Vagina (tissue), 2 donors: ENCODE results near the gene DPP6.

Source experiments
- CTCF ChIP-seq, 3 experiments: fragments of 450-650 bp in 2 of 3; fragments of 200-600 bp in 1 of 3; sonication (generic) in 1 of 3; IDR thresholded peaks; one replicate each; pipeline ENCODE4 v1.5.1; 2017 to 2019; ENCODE audit warnings: antibody characterized with exemption in 3 of 3, mild to moderate bottlenecking in 2 of 3, moderate library complexity in 2 of 3
- POLR2A ChIP-seq, 2 donors: fragments of 450-650 bp; IDR thresholded peaks; one replicate each; pipeline ENCODE4 v1.6.1; 2017; ENCODE audit warnings: antibody characterized with exemption in 2 of 2, mild to moderate bottlenecking in 2 of 2, moderate library complexity in 2 of 2
- POLR2AphosphoS5 ChIP-seq, 2 donors: sonication (generic); formaldehyde crosslinking; IDR thresholded peaks; one replicate each; pipeline ENCODE4 v1.9.0; 2017; ENCODE audit warnings: antibody characterized with exemption in 2 of 2, mild to moderate bottlenecking in 2 of 2, low read depth in 1 of 2; ENCODE audit not compliant: insufficient read depth in 1 of 2

DNA sequence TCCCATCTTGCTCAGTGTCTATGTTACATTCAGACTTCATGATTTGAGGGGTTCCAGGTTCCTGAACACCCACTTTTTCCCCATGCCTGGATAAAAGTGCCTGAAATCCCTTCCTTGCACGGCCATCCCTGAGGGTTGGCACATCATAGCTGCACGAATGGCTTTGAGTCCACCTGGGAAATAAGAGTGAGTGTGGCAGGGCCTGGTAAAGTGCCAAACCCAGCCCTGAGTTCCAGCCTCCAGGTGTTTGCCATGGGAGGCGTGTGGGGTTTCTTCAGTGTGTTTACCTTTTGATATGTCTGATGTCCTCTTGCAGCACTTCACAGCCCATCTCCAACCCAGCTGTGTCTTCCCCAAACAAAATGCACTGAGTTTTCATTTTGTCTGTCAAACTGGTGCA, 805.0 kb downstream of the DPP6 start:
- TF ChIP-seq POLR2AphosphoS5 (IDR thresholded peaks at IDR 0.05; ENCODE audit: insufficient read depth in 1 of 2, low read depth in 1 of 2) (no peak), CTCF (IDR thresholded peaks at IDR 0.05) (no peak), POLR2A (IDR thresholded peaks at IDR 0.05) (no peak)
